ENCODE measurements around the gene GJA3.

GJA3 gene

DNA sequence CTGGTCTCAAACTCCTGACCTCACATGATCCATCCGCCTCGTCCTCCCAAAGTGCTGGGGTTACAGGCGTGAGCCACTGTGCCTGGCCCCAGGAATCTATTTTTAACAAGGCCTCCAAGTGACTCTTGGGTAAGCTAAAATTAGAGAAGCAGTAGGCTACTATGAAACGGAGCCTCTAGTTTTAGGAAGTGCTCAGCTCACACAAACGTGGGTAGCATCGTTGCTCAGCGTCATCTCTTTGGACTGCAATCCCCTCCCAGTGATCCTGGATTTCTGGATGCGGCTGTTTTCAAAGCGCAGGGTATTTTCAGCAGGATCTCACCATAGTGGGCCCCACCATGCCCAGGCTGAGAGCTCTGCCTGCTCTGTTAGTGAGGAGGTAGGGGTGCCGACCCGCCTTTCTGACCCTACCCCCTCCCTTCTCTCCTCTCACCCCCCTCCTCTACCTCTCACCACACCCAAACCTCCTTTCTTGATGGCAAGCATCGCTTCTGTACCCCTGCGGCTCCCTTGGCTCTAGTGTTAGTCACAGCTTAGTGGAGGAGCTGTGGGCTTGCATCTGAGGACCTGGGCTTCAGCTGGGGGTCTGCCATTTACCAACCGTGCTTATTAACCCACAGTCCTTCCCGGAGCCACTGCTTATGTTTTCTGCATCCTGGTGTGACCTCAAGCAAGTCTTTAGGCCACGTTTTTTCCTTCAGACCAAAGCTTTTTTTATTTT lies 34.2 kb downstream of the GJA3 start:
- DNase-seq = no peak

DNA sequence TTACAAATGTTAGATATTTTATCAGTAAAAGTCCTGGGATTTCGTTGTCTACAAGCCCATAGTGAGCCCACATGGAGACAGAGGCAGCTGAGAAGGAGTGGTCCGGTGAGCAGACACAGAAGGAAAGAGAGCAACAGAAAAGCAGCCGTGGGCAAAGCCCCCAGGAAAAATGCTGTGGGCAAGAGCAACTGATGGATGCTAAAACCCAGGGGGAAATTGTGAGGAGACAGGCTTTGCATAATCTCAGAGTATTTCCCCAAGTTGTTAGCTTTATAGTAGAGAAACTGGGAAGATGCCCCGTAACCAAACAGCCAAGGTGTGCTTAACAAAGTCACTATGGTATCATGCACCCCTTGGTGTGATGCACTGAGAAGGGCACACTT lies 35.1 kb downstream of the GJA3 start:
- DNase-seq = no peak

DNA sequence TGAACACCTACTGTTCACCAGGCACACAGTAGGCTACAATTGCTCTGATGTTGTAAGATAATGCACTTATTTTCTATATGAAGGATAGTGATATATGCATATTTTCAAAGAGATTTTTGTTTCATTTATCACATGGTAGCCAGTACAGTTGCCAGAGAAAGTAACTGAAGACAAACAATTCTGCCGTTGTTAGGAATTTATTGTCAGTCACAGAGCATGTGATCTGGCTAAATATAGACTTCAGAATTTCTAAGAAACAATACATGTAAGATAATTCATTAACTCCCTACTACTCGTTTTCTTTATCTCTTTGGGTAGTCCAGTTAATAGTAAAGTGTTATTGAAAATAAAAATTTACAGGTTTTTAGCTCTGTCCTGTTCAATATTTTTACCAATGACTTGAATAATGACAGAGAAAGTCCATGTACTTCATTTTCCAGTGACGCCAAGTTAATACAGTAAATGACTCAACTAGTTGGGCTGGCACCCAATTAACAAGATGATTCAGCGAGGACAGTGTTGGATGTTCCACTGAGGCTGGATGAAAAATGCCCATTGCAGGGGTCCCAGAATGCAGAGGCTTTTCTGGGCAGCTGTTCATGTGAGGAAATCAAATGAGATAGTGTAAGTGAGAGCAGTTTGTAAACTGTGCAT lies 35.6 kb downstream of the GJA3 start:
- no peak for DNase-seq

DNA sequence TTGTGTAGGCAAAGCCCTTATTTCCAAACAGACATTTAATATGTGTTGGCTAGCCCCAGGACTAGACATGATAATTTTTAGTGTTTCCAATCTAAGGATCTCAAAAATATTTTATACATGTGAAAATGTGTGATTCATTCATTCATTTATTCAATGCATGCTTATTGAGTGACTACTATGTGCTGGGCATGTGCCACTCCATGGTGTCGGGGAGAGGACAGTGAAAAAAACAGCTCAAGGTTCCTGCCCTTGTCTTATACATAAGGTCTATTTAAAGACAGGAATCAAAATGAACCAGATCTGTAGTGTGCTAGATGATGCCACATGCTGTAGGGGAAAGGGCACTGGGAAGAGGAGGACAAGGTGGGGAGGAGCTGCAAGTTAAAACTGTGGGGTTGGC lies 36.5 kb downstream of the GJA3 start:
- no peak for DNase-seq

DNA sequence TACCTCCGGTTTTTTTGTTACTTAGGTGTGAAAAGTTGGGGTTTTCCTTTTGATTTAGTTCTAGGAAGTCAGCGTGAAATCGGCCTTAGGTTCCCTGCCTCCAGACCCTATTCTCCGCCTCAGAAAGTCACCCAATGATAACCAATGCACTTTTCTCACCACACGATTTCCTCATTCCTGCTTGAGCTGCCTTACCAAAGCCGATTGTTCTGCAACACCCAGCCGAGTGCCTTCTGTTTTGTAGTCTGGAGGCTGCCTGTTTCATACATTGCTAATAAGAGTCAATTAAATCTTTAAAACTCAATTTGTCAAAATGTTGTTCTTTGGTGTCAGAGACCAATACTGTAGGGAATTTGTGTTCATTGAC lies 39.7 kb downstream of the GJA3 start:
- DNase-seq = no peak

DNA sequence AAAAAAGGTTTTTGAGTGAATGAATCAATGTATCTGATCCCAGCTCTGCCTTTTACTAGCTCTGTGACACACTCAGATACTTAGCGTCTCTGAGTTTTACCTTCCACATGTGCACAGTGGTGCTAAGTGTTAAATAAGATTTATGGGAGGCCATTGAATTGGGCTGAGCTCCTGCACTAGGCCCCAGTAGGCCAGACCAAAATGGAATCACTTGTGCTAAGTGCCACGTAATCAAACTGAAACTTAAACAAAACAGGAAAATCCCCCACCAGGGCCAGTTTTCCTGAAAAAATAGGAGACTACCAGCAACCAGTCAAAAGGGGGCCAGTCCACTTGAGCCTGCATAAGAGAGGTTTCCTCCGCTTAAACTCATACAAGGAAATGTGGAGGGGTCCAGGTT lies 40.9 kb downstream of the GJA3 start:
- DNase-seq = no peak

DNA sequence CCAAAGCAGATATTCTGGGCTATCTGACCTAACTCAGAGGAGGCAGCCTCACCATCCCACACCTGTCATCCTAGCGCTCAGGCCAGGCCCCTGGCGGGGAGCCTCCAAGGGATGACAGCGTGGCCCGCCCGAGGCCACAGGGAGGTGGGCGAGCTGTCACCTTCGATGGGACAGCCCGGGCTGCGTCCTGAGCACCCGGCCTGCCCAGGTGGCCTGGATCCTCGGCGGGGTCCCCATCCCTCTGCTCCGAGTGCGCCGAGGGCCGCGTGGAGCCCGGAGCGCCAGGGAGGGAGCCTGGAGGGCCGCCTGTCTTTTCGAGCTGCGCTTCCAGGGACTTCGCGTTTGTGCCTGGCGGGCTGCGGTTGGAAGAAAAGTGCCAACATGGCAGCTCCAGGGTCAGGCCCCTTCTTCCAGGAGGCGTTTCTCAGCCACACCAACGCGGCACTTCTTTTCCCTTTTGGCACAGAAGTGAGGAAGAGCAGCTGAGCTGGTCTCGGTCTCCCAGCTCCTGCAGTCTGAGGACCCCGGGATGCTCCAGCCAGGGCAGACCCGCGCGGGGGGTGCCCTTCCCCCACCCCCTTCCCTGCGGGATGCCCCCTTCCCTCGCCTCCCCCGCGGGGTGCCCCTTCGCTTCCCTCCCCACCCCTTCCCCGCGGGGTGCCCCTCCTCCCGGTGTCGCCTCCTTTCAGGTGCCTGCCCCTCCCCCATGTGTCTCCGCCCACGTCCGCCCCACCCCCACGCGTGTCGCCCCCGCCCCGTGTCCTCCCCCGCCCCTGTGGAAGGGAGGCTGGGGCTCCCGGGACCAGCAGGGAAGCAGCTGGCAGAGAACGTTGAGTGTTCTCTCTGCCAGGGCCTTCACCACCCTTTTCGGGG lies 42.3 kb downstream of the GJA3 start:
- DNase-seq = peak; percentile 37

DNA sequence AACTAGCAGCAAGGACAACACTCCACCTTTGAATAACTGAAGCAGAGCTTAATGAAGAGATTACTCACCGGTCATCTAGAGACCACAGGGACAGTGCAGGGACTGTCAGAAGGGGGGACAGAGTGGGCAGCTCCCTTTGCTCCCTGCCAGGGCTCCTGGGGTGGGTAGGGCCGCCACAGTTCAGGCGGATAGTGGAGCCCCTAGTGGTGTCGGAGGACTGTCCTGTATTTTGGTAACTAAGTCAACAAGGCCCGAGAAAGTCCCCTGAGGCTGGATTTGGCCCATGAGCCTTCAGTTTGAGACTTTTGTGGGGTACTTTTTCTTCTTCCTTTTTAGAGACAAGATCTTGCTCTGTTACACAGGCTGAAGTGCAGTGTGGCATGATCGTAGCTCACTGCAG lies 44.6 kb downstream of the GJA3 start:
- DNase-seq = no peak

DNA sequence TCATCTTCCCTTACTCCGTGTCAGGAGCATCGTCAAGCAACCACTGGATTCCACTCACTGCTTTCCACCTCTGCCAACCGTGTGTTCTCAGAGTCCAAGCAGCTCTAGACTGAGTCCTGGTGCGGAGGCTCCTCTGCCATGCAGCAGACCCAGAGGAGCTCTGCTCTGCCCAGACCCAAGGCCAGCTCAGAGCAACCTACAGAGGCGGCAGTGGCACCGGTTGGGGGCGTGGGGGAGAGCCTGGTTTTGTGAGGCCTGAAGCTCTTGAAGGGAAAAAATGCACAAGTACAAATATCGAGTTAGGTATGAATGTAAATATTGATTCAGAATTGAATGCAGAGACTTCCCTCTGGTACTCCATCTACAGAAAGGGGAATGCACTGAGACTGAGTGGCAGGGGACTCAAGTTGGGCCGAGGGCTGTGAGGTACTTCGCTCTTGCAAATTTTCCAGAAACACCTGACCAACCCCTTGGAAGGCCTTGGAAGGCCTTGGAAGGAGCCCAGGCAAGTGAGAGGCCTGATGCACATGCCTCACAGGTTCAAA lies 46.7 kb downstream of the GJA3 start:
- no peak for DNase-seq

DNA sequence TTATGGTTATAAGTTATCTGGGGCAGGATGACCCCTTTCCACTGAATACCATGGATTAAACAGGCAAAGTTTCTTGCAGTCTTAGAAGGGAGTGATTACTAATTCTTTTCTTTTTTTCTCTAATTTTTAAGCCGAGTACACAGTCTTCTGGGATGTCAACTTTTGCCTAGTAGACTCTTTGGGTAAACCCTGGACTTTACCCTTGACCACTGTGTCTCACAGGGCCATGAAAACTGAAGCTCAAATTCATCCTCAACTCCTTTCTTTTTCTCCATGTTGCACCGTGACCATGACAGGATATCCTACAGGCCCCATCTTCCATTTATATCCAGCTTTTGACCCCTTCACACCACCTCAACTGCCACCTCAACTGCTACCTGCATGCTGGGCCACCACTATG lies 51.8 kb downstream of the GJA3 start:
- DNase-seq = no peak

DNA sequence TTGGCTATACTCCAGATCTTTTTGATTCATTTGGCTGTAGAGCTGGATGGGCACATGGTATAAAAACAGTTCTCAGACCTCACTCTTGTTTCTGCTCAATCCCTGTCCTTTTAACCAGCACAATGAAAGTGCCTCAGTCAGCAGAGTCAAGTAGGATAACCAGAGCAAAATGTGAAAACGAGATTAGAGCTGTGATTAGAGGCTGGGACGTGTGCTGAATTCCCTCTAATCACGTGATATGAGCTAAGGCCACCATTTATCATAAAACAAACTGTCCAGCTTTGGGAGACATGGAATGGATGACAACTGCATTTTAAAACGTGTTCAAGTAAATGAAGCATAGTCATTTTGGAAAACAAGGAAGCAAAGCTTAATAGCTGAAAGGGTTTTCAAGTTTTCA lies 54.1 kb downstream of the GJA3 start:
- DNase-seq = no peak

DNA sequence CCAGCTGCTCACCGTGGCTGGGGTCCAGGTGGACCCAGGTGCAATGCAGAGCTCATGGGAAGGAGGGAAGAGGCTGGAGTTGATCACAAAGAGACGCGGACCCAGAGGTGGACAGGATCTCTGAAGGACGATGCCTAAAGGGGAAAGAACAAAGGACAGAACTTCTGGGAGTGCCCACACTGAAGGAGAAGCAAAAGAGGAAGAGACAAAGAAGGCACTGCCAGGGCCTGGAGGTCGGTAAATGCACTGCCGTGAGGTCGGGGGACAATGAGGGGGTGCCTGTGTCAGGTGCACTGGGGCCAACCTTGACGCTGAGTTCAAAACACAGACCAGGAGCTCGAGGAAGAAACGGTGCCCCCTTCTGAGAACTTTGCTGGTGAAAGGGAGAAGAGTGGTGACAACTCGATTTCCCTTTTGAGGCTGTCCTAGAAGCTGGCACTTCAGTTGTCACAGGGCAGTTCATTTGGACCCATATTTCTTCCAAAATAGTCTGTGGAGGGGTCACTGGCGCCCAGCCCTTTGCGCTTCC lies 55.6 kb downstream of the GJA3 start:
- no peak for DNase-seq

DNA sequence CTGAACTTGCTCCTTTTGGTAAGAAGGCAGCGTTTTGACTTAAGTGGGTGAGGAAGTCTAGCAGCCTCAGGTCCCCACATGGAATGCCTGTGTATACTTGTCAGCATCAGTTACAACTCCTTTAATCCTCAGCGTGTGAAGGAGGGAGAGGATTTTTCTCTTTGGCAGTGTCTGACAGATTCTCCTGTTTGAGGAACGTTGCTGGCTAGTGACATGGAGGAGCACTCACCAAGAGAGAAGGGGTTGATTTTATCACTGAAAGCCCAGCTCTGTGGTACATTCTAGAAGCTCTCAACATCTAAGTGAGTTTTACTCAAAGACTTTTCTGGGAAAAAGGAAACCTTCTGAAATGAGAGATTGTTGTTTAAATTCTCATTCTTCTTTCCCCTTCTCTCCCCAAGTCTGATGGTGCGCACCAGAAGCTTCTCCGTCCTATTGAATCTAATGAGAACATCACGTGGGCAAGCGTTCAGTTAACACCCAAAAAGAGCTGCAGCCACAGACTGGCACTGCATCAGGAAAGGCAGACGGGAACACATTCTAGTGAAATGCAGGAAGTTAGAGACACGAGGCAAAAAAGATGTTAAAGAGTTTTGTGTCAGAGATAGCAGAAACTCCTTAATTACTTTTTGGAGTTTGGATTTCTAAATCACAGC lies 58.2 kb downstream of the GJA3 start:
- no peak for DNase-seq

DNA sequence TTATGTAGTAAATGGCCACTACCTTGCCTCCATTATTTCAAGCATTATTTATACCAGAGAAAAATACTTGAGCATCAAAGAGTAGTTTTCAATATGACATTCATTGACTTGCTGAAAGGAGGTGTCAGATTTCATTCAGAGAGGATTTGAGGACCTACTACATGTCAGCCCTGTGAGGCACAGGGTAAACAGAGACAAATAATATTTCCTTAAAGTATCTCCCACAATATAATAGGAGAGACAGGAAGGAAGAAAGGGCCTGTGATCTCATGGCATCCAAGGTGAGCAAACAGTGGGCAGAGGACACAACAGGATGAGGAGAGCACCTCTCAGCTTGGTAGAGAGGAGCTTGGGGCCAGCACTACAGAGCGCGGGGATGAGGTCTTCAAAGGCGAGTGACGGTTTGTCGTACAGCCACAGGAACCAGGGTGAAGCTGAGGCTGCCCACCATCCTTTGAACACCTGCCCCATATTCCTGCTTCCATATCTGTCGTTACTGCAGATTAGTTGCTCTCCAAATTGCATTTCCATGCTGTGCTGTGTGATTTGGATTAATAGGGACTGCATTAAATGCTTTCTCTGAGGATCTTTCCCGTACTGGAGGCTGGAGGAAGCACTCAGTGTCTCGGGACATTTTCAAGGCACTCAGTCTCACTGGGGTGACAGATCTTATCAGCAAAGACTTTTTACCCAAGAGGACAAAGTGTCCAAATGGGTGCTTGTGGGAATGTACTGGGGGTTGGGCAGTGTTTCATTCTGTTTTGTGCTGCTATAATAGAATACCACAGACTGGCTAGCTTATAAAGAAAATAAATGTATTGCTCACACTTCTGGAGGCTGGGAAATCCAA lies 59.2 kb downstream of the GJA3 start:
- no peak for DNase-seq

DNA sequence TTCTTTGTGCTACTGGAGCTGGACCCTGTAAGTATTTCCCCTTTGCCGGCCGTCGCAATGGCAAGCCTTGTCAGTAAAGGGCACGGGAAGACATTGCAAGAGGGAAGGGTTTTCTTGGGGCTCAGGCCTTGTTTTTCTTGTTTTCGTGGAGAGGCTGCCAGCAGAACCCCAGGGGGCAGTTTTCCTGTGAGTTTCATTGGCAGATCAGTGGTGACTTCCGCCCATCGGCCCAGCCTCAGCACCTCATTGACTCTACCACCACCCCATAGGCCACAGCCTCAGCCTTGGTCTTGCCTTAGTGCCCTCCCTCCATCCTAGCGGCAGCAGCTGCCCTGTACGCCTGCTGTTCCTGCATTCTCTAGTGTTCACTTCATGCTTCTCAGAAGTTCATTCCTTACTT lies 61.5 kb downstream of the GJA3 start:
- DNase-seq = no peak

DNA sequence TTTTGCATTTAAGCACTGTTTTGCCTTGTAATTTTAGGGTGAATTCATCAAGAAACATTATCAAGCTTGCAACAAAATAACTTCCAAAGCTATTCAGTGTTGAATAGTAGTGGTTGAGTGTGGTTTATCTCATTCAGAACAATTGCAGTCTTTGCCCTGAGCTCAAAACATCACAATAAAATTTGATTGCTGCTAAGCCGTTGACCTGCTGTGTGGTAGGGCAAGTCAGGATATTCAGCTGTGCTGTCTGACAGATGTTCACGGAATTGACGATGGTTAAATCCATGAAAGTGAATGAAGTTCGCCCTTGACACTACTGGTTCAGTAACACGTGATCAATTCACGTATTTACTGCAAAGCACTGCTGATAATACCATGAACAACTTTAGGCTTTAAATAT lies 66.9 kb downstream of the GJA3 start:
- DNase-seq = no peak

DNA sequence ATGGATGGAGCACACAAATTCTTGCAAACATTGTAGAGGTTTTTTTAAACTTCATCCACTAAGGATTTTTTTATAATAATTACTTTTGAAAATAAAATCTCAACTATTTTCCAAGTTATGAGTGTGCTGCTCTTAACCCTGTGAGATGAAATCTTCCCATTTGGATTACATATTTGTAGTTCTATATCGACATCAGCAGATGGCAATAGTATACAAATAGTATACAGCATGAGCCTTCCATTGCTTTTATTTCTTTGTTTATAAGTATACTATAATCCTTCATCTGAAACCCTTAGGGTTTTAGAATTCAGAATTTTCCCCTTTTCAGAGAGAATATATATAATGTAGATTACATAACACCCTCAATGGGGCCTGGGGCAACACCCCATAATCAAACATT lies 70.5 kb downstream of the GJA3 start:
- no peak for DNase-seq
